Measurements from ENCODE around the gene SEMA4D.

DNA sequence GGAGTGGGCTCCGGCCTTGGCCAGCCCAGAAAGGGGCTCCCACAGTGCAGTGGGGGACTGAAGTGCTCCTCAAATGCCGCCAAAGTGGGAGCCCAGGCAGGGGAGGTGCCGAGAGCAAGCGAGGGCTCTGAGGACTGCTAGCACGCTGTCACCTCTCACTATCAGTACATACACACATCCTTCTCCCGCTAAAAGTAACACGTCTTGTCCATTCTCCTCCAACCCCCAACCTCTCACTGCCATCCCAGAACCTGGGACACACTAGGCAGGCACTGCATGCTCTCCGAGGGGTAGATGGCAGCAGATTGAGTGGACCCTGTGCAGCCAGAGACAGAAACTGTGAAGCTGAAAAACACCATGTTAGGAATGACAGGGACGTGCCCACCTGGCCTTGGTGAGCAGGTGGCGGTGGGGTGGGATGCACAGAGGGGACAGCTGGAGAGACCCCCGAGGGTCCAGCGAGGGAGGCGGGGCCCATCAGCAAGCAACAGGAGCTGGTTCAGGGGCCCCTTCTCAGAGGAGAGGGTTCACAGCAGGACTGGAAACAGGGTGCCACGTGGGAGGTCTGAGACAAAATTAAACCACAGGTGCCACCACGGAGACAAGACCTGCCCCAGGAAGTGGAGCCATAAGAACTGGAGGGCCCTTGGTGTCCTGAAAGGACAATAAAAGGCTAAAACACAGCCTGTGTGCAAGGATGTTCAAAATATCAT is 16.9 kb downstream of the SEMA4D start:
- TF ChIP-seq, protein P1, sequence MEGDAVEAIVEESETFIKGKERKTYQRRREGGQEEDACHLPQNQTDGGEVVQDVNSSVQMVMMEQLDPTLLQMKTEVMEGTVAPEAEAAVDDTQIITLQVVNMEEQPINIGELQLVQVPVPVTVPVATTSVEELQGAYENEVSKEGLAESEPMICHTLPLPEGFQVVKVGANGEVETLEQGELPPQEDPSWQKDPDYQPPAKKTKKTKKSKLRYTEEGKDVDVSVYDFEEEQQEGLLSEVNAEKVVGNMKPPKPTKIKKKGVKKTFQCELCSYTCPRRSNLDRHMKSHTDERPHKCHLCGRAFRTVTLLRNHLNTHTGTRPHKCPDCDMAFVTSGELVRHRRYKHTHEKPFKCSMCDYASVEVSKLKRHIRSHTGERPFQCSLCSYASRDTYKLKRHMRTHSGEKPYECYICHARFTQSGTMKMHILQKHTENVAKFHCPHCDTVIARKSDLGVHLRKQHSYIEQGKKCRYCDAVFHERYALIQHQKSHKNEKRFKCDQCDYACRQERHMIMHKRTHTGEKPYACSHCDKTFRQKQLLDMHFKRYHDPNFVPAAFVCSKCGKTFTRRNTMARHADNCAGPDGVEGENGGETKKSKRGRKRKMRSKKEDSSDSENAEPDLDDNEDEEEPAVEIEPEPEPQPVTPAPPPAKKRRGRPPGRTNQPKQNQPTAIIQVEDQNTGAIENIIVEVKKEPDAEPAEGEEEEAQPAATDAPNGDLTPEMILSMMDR (conservative IDR thresholded peaks at IDR 0.05; ENCODE audit: low read depth, low read length), result no peak
- TF ChIP-seq EZH2 (IDR thresholded peaks at IDR 0.05; ENCODE audit: low read length, unreplicated experiment) (no peak), EZH2phosphoT487 (IDR thresholded peaks at IDR 0.05; ENCODE audit: borderline replicate concordance, low read length) (no peak)
